ENCODE data around the gene TMPRSS9. TPM values are rescaled to one million over a fixed set of nuclear protein-coding genes. Genes with fewer than 3 reads are reported as not detected.

Gene TMPRSS9
- total RNA-seq, 3 donors from 2014 or later (not counting 1 experiment from before 2014, with no cell fraction given), result not detected

- DNase-seq, result no peak
- TF ChIP-seq, protein P1, sequence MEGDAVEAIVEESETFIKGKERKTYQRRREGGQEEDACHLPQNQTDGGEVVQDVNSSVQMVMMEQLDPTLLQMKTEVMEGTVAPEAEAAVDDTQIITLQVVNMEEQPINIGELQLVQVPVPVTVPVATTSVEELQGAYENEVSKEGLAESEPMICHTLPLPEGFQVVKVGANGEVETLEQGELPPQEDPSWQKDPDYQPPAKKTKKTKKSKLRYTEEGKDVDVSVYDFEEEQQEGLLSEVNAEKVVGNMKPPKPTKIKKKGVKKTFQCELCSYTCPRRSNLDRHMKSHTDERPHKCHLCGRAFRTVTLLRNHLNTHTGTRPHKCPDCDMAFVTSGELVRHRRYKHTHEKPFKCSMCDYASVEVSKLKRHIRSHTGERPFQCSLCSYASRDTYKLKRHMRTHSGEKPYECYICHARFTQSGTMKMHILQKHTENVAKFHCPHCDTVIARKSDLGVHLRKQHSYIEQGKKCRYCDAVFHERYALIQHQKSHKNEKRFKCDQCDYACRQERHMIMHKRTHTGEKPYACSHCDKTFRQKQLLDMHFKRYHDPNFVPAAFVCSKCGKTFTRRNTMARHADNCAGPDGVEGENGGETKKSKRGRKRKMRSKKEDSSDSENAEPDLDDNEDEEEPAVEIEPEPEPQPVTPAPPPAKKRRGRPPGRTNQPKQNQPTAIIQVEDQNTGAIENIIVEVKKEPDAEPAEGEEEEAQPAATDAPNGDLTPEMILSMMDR (IDR thresholded peaks at IDR 0.05), result no peak
- H3K4me3 Mint-ChIP-seq, result peak overlapping the region; percentile 17
- Histone ChIP-seq H3K36me3 (ENCODE audit: control insufficient read depth, insufficient read depth, low read length) (peaks cover 3% of the 10 kb centered on the region), H3K4me1 (ENCODE audit: control insufficient read depth, insufficient read depth, low read length) (peaks cover 37% of the 10 kb centered on the region), H3K27ac (ENCODE audit: low read length) (peak overlapping the region; percentile 20), H3K27me3 (ENCODE audit: control insufficient read depth, insufficient read depth, low read length) (no peaks in the 10 kb centered on the region), H3K4me3 (ENCODE audit: low read length) (no peak overlapping the region), H3K9me3 (ENCODE audit: control insufficient read depth, insufficient read depth, low read length) (no peaks in the 10 kb centered on the region)
- H3K9me3 Mint-ChIP-seq, result no peaks in the 10 kb centered on the region
- no peak for ATAC-seq
- no peaks in the 10 kb centered on the region for H3K27me3 Mint-ChIP-seq (ENCODE audit: low read depth in 2 of 2)
- no peaks in the 10 kb centered on the region for H3K36me3 Mint-ChIP-seq
- H3K27ac Mint-ChIP-seq, result no peak overlapping the region
- intact Hi-C loops (cut with micrococcal nuclease), result no loop called here
- 56% methylated on average over 11 of the region's 11 CpGs for WGBS (ENCODE audit: insufficient coverage)
- H3K4me1 Mint-ChIP-seq, result peaks cover 11 to 39% of the 10 kb centered on the region in 2 donors
These were observed 26.3 kb upstream of the TMPRSS9 start for GRCh38 chr19:2333807-2334211.

DNA sequence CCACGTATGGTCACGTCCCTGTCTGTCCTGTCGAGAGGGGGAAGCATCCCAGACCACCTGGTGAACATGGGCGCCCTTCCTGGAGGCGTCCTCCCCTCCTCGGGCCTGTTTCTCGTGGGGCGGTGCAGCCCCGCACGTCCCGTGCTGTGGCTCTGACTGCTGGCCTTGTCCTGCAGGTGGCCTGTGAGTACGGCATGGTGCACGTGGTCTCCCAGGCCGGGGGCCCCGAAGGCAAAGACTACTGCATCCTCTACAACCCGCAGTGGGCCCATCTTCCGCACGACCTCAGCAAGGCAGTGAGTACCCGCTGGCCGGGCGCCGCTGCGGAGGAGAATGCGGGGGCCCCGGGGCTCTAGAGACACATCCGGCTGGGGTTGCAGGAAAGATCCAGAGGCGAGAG is 25.6 kb upstream of the TMPRSS9 start:
- peaks cover 5 to 33% of the 10 kb centered on the region in 2 donors for H3K4me1 Mint-ChIP-seq
- ATAC-seq (no peak), DNase-seq (no peak)
- no peaks in the 10 kb centered on the region for H3K27me3 ChIP-seq (ENCODE audit: control insufficient read depth, insufficient read depth, low read length)
- H3K4me3 Mint-ChIP-seq, result no peak overlapping the region
- no peak overlapping the region for H3K27ac ChIP-seq (ENCODE audit: low read length)
- peaks cover 3% of the 10 kb centered on the region for H3K36me3 ChIP-seq (ENCODE audit: control insufficient read depth, insufficient read depth, low read length)
- no peaks in the 10 kb centered on the region for H3K27me3 Mint-ChIP-seq (ENCODE audit: low read depth in 2 of 2)
- intact Hi-C loops (cut with micrococcal nuclease), result no loop called here
- no peaks in the 10 kb centered on the region for H3K9me3 ChIP-seq (ENCODE audit: control insufficient read depth, insufficient read depth, low read length)
- no peaks in the 10 kb centered on the region for H3K36me3 Mint-ChIP-seq
- WGBS (ENCODE audit: insufficient coverage), result 95% methylated on average over 27 of the region's 27 CpGs
- H3K4me1 ChIP-seq (ENCODE audit: control insufficient read depth, insufficient read depth, low read length), result peaks cover 31% of the 10 kb centered on the region
- TF ChIP-seq, protein P1 (IDR thresholded peaks at IDR 0.05), result no peak
- H3K27ac Mint-ChIP-seq, result no peak overlapping the region
- no peak overlapping the region for H3K4me3 ChIP-seq (ENCODE audit: low read length)
- H3K9me3 Mint-ChIP-seq, result no peaks in the 10 kb centered on the region

DNA sequence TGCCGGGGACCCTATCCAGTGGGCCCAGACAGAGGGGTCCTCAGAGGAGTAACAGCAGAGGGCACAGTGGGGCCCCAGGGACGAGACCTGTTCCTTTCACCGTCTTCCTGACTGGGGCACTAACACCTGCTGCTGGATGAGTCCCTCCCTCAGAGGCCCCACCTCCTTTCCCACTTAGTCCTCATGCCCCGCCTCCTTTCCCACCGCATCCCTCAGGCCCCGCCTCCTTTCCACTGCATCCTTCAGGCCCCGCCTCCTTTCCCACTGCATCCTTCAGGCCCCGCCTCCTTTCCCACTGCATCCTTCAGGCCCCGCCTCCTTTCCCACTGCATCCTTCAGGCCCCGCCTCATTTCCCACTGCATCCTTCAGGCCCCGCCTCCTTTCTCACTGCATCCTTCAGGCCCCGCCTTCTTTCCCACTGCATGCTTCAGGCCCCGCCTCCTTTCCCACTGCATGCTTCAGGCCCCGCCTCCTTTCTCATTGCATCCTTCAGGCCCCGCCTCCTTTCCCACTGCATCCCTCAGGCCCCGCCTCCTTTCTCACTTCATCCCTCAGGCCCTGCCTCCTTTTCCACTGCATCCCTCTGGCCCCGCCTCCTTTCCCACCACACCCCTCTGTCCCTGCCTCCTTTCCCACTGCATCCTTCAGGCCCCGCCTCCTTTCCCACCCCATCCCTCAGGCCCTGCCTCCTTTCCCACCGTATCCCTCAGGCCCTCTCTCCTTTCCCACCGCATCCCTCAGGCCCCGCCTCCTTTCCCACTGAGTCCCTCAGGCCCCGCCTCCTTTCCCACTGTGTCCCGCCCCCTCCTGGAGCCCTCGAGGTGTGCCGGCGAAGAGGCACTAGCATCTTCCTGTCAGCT is 24.8 kb upstream of the TMPRSS9 start:
- intact Hi-C loops (cut with micrococcal nuclease), result no loop called here
- Mint-ChIP-seq H3K27ac (peak overlapping the region in 1 of 2 donors; percentile 2), H3K4me3 (no peak overlapping the region), H3K4me1 (peaks cover 0 to 25% of the 10 kb centered on the region in 2 donors), H3K9me3 (no peaks in the 10 kb centered on the region), H3K36me3 (no peaks in the 10 kb centered on the region), H3K27me3 (ENCODE audit: low read depth in 2 of 2) (no peaks in the 10 kb centered on the region)
- peaks cover 6% of the 10 kb centered on the region for H3K36me3 ChIP-seq (ENCODE audit: control insufficient read depth, insufficient read depth, low read length)
- peaks cover 27% of the 10 kb centered on the region for H3K4me1 ChIP-seq (ENCODE audit: control insufficient read depth, insufficient read depth, low read length)
- TF ChIP-seq, protein P1 (IDR thresholded peaks at IDR 0.05), result no peak
- peak in 1 of 2 donors; percentile 26 for DNase-seq
- no peaks in the 10 kb centered on the region for H3K27me3 ChIP-seq (ENCODE audit: control insufficient read depth, insufficient read depth, low read length)
- WGBS (ENCODE audit: insufficient coverage), result 94% methylated on average over 26 of the region's 26 CpGs
- H3K9me3 ChIP-seq (ENCODE audit: control insufficient read depth, insufficient read depth, low read length), result no peaks in the 10 kb centered on the region
- no peak overlapping the region for H3K27ac ChIP-seq (ENCODE audit: low read length)
- peak in 1 of 3 donors; percentile 16 for ATAC-seq
- H3K4me3 ChIP-seq (ENCODE audit: low read length), result no peak overlapping the region

Data from natural killer cell (primary cell).